GM23338 (cell line): ENCODE results near the gene SPECC1. TPM values are rescaled to one million over a fixed set of nuclear protein-coding genes. Genes with fewer than 3 reads are reported as not detected.
"Not testable (repeated sequence)": the region's sequence is repeated elsewhere in the genome, so short reads cannot be mapped to it uniquely, and the experiment has no call there.

Source experiments
- ATAC-seq: fragments of 200-7000 bp; cut with Tn5 transposase; 3 replicates; pipeline ENCODE4 v1.9.1; 2020
- DNase-seq: peaks from one replicate; pipeline ENCODE4 v3.0.0-alpha.2; 2015; ENCODE audit warnings: low spot score
- H2AFZ ChIP-seq: fragments of 200-600 bp; sonication (generic); 2 replicates; pipeline ENCODE4 v1.8.0; 2016; ENCODE audit warnings: antibody characterized with exemption, mild to moderate bottlenecking, moderate library complexity
- H3F3A ChIP-seq: fragments of 200-600 bp; sonication (generic); replicated peaks from 2 replicates; pipeline ENCODE4 v1.8.0; 2017; ENCODE audit warnings: antibody characterized with exemption, mixed run types, low read depth
- H3K27ac ChIP-seq: fragments of 200-600 bp; sonication (generic); 2 replicates; pipeline ENCODE4 v1.6.1; 2016; ENCODE audit warnings: low read depth
- H3K27me3 ChIP-seq: fragments of 200-600 bp; sonication (generic); 2 replicates; pipeline ENCODE4 v1.8.0; 2016; ENCODE audit warnings: mild to moderate bottlenecking, mixed run types, moderate library complexity; ENCODE audit not compliant: insufficient read depth
- H3K36me3 ChIP-seq: fragments of 200-600 bp; sonication (generic); 2 replicates; pipeline ENCODE4 v1.8.0; 2016; ENCODE audit warnings: mild to moderate bottlenecking; ENCODE audit not compliant: insufficient read depth
- H3K4me1 ChIP-seq: fragments of 200-600 bp; sonication (generic); 2 replicates; pipeline ENCODE4 v1.8.0; 2016; ENCODE audit warnings: mild to moderate bottlenecking, moderate library complexity; ENCODE audit not compliant: insufficient read depth
- H3K4me2 ChIP-seq: fragments of 200-600 bp; sonication (generic); 2 replicates; pipeline ENCODE4 v1.7.1; 2017; ENCODE audit warnings: mixed run types
- H3K4me3 ChIP-seq: fragments of 200-600 bp; sonication (generic); 2 replicates; pipeline ENCODE4 v1.6.1; 2016; ENCODE audit warnings: mixed run types
- H3K79me2 ChIP-seq: fragments of 200-600 bp; sonication (generic); replicated peaks from 2 replicates; pipeline ENCODE4 v1.8.0; 2017; ENCODE audit warnings: mild to moderate bottlenecking; ENCODE audit not compliant: insufficient read depth
- H3K9me2 ChIP-seq: fragments of 200-600 bp; sonication (generic); 2 replicates; pipeline ENCODE4 v1.8.0; 2017; ENCODE audit not compliant: insufficient read depth
- H4K20me1 ChIP-seq: fragments of 200-600 bp; sonication (generic); replicated peaks from 2 replicates; pipeline ENCODE4 v1.8.0; 2017; ENCODE audit warnings: mild to moderate bottlenecking; ENCODE audit not compliant: insufficient read depth
- H3K27ac Mint-ChIP-seq: 2 replicates; pipeline ENCODE4 v1.8.0; 2020; ENCODE audit warnings: inconsistent platforms, mild to moderate bottlenecking, moderate library complexity, mixed read lengths
- H3K27me3 Mint-ChIP-seq: 3 replicates; pipeline ENCODE4 v1.8.0; 2022; ENCODE audit warnings: low read depth, mild to moderate bottlenecking, moderate library complexity, mixed read lengths, inconsistent platforms; ENCODE audit not compliant: insufficient read depth, poor library complexity
- H3K36me3 Mint-ChIP-seq: 3 replicates; pipeline ENCODE4 v1.8.0; 2021; ENCODE audit warnings: low read depth, mild to moderate bottlenecking, inconsistent platforms, moderate library complexity, mixed read lengths
- H3K4me1 Mint-ChIP-seq: 3 replicates; pipeline ENCODE4 v1.8.0; 2020; ENCODE audit warnings: mild to moderate bottlenecking, inconsistent platforms, mixed read lengths
- H3K4me3 Mint-ChIP-seq: 3 replicates; pipeline ENCODE4 v1.8.0; 2021; ENCODE audit warnings: moderate library complexity, mild to moderate bottlenecking, inconsistent platforms, mixed read lengths
- H3K9me3 Mint-ChIP-seq: 3 replicates; pipeline ENCODE4 v1.8.0; 2020; ENCODE audit warnings: moderate library complexity, mild to moderate bottlenecking, inconsistent platforms, mixed read lengths
- CREB1 ChIP-seq: fragments of 250-450 bp; sonication (Bioruptor Pico); IDR thresholded peaks from 2 replicates; pipeline ENCODE4 v1.5.0; 2020; ENCODE audit warnings: low read depth, mild to moderate bottlenecking, moderate library complexity
- EZH2 ChIP-seq: fragments of 200-600 bp; sonication (generic); IDR thresholded peaks from one replicate; pipeline ENCODE4 v1.8.0; 2017; ENCODE audit warnings: antibody characterized with exemption, mild to moderate bottlenecking, low read depth; ENCODE audit not compliant: unreplicated experiment
- EZH2phosphoT487 ChIP-seq: fragments of 200-600 bp; sonication (generic); IDR thresholded peaks from one replicate; pipeline ENCODE4 v1.8.1; 2018; ENCODE audit warnings: antibody characterized with exemption; ENCODE audit not compliant: unreplicated experiment
- NANOG ChIP-seq: IDR thresholded peaks from 2 replicates; pipeline ENCODE4 v1.6.1; 2016; ENCODE audit warnings: antibody characterized with exemption, borderline replicate concordance
- STAT1 ChIP-seq: IDR thresholded peaks from one replicate; pipeline ENCODE4 v1.6.1; 2016; ENCODE audit warnings: antibody characterized with exemption; ENCODE audit not compliant: unreplicated experiment
- ZNF331 ChIP-seq: fragments of 250-450 bp; sonication (Bioruptor Pico); IDR thresholded peaks from 2 replicates; pipeline ENCODE4 v1.5.0; 2020; ENCODE audit warnings: low read depth, mild to moderate bottlenecking, moderate library complexity
- polyA plus RNA-seq: library from polyadenylated mRNA; unstranded; fragments of >200 nt; fragmentation: Nextera tagmentation; extraction: Ambion mirVana; gene quantifications from 2 replicates; pipeline ENCODE4 v1.2.1, GENCODE V29; 2016
- total RNA-seq: library from RNA; depleted of rRNA; stranded (reverse); fragments of >200 nt; shearing (Covaris generic); gene quantifications from 2 replicates; pipeline ENCODE4 v1.2.3, GENCODE V29; 2014
- TF ChIP-seq, protein P1 (sequence below), 2 experiments: fragments of 200-600 bp in 1 of 2; sonication (generic) in 1 of 2; conservative IDR thresholded peaks; 2 replicates each; pipeline versions ENCODE4 v1.5.1 to v1.6.1; 2016 to 2017; ENCODE audit warnings: antibody characterized with exemption in 2 of 2, low read depth in 2 of 2, mild to moderate bottlenecking in 2 of 2, moderate library complexity in 1 of 2

The SPECC1 gene
- total and polyA plus RNA-seq, 2 experiments from 2014 or later = 42.6 to 101 TPM

DNA sequence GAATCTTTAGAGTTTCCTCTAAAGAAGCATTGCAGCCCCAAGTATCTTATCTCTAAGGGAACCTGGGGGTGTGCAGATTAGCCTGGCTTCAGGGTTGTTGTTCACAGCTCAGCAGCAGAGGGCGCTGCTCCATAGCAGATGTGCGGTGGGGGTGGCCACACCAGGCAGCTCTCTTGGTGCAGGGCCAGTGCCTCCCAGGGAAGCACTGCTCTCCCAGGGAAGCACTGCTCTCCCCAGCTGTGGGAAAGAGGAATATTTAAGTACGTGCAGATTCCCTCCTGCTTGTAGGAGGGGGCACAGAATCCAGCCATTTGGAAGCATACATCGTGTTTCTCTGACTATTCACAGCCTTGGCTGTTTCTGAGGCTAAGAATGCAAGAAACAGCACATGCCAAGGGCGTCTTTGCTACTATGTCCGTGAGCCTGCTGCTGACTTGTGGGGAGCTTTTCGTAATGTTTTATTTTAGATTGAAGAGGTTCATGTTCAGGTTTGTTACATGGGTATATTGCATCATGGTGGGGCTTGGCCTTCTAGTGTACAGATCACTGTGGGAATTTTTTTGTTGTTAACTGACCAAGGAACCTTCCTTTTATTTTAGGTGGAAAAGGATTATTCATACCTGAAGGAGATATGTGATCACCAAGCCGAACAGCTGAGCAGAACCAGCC is 217.8 kb downstream of the SPECC1 start:
- H3K9me2 ChIP-seq = no peaks in the 10 kb centered on the region
- Mint-ChIP-seq H3K27ac (peak overlapping the region; percentile 61), H3K27me3 (no peaks in the 10 kb centered on the region), H3K4me1 (peaks cover 66% of the 10 kb centered on the region), H3K9me3 (no peaks in the 10 kb centered on the region), H3K4me3 (no peak overlapping the region), H3K36me3 (peaks cover 46% of the 10 kb centered on the region)
- H3K4me1 ChIP-seq = peaks cover 16% of the 10 kb centered on the region
- no peaks in the 10 kb centered on the region for H3F3A ChIP-seq
- DNase-seq (peak; percentile 92), ATAC-seq (peak; percentile 94)
- 0 out of 2 replicates have a peak, but pooled peaks cover 4% of the 10 kb centered on the region for H3K36me3 ChIP-seq
- H3K27me3 ChIP-seq = no peaks in the 10 kb centered on the region
- no peak for TF ChIP-seq STAT1
- TF ChIP-seq, protein P1, sequence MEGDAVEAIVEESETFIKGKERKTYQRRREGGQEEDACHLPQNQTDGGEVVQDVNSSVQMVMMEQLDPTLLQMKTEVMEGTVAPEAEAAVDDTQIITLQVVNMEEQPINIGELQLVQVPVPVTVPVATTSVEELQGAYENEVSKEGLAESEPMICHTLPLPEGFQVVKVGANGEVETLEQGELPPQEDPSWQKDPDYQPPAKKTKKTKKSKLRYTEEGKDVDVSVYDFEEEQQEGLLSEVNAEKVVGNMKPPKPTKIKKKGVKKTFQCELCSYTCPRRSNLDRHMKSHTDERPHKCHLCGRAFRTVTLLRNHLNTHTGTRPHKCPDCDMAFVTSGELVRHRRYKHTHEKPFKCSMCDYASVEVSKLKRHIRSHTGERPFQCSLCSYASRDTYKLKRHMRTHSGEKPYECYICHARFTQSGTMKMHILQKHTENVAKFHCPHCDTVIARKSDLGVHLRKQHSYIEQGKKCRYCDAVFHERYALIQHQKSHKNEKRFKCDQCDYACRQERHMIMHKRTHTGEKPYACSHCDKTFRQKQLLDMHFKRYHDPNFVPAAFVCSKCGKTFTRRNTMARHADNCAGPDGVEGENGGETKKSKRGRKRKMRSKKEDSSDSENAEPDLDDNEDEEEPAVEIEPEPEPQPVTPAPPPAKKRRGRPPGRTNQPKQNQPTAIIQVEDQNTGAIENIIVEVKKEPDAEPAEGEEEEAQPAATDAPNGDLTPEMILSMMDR (conservative IDR thresholded peaks at IDR 0.05; ENCODE audit: low read depth in 2 of 2) = peak; percentile 95 to 96
- H3K27ac ChIP-seq = 0 out of 2 replicates have a peak overlapping the region, but pooled peaks have one; percentile 8
- no peak overlapping the region for H3K4me3 ChIP-seq
- peaks cover 8% of the 10 kb centered on the region for H4K20me1 ChIP-seq
- H3K4me2 ChIP-seq = no peak overlapping the region
- peaks cover 52% of the 10 kb centered on the region for H3K79me2 ChIP-seq
- no peak overlapping the region for H2AFZ ChIP-seq

DNA sequence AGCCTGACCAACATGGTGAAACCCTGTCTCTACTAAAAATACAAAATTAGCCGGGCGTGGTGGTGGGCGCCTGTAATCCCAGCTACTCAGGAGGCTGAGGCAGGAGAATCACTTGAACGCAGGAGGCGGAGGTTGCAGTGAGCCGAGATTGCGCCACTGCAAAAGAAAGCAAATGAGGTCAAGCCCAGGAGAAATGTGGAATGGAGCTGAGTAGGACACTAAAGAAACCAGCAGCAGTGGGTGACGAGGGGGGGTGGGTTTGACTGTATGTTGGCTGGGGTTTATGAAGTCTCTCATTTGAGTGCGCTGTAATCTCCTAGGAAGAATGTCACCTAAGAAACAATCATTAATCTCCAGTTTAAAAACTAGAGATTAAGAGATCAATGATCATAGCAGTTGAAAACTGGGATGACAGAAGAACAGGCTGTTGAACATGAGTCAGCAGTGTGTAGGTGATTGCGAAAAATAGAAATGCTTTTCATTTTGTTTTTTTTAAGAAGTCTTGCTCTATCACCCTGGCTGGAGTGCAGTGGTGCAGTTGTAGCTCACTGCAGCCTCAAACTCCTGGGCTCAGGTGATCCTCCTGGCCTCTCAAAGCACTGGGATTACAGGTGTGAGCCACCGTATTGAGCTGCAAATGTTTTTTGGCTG is 218.7 kb downstream of the SPECC1 start:
- H3K9me3 Mint-ChIP-seq, H4K20me1 ChIP-seq, H3K4me2 ChIP-seq, H3K9me2 ChIP-seq, H2AFZ ChIP-seq, H3F3A ChIP-seq, H3K27me3 ChIP-seq, H3K27me3 Mint-ChIP-seq, H3K4me3 Mint-ChIP-seq, H3K4me3 ChIP-seq, DNase-seq, ATAC-seq, H3K36me3 ChIP-seq, H3K4me1 ChIP-seq: not testable (repeated sequence)
- peaks cover 59% of the 10 kb centered on the region for H3K4me1 Mint-ChIP-seq
- peaks cover 54% of the 10 kb centered on the region for H3K36me3 Mint-ChIP-seq
- peak overlapping the region; percentile 61; the same call in 1 of the 2 replicates for H3K27ac Mint-ChIP-seq
- Histone ChIP-seq H3K79me2 (peaks cover 43% of the 10 kb centered on the region), H3K27ac (peak overlapping the region; percentile 33; the same call in 1 of the 2 replicates)

DNA sequence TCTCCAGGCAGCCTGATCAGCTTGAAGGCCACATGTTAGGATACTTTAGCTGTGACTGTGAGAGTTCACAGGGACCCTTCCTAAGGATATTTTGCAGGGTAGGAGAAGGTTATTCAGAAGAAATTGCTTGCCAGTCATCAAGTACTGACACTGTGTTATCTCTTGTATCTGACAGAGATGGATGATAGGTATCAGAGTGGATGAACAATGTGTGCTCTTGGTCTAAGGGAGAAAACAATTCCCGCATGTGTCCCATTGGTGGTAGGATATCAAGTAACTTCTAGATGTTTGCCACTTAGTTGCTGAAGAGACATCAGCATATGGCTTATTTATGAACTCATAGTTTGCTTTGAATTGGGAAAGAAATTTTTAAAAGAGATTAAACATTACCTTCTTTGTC is 219.3 kb downstream of the SPECC1 start:
- Histone ChIP-seq H3K9me2 (no peaks in the 10 kb centered on the region), H3K36me3 (0 out of 2 replicates have a peak, but pooled peaks cover 13% of the 10 kb centered on the region), H2AFZ (no peak overlapping the region), H4K20me1 (peaks cover 8% of the 10 kb centered on the region), H3K4me2 (no peak overlapping the region), H3K79me2 (peaks cover 37% of the 10 kb centered on the region), H3K4me3 (no peak overlapping the region), H3K4me1 (peaks cover 7% of the 10 kb centered on the region; the same call in 1 of the 2 replicates), H3K27me3 (no peaks in the 10 kb centered on the region), H3K27ac (peak overlapping the region; percentile 33; the same call in 1 of the 2 replicates), H3F3A (no peaks in the 10 kb centered on the region)
- DNase-seq (no peak), ATAC-seq (no peak)
- Mint-ChIP-seq H3K4me3 (no peak overlapping the region), H3K36me3 (peaks cover 59% of the 10 kb centered on the region), H3K4me1 (peaks cover 55% of the 10 kb centered on the region), H3K27me3 (no peaks in the 10 kb centered on the region), H3K27ac (peak overlapping the region; percentile 61; the same call in 1 of the 2 replicates), H3K9me3 (no peaks in the 10 kb centered on the region)
- no peak for TF ChIP-seq CREB1 (CRISPR knock-in tag)
- TF ChIP-seq NANOG = no peak
- TF ChIP-seq, protein P1 (conservative IDR thresholded peaks at IDR 0.05; ENCODE audit: low read depth in 2 of 2) = no peak
- TF ChIP-seq EZH2phosphoT487 = no peak
- no peak for TF ChIP-seq ZNF331 (CRISPR knock-in tag)
- no peak for TF ChIP-seq EZH2
